CD4-positive, alpha-beta T cell treated with Interferon gamma for 1 hour (primary cell): ENCODE data around the gene MARCHF9.

Experiments used
- DNase-seq: peaks from one replicate; pipeline ENCODE4 v3.0.0-alpha.2; 2020

The MARCHF9 gene

DNA sequence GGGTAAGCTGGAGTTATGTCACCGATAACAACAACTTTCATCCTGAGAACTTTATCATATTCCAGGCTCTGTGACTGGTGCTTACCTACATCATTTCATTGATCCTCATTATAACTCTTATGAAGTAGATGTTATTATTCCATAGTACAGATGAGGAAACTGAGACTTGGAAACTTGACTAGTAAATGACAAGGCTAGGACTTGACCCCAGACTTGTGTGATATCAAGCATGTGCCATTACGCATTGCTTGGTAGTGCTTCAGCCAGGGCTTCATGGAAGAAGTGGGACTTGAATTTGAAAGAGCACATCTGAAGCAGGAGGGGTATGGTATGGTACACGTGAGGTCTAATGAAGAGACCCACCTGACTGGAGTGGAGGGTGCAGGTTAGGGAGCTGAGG, 51.8 kb downstream of the MARCHF9 start:
- DNase-seq, result no peak

GRCh38 chr12:57807285-57807684, 52.4 kb downstream of the MARCHF9 start:
- no peak for DNase-seq

DNA sequence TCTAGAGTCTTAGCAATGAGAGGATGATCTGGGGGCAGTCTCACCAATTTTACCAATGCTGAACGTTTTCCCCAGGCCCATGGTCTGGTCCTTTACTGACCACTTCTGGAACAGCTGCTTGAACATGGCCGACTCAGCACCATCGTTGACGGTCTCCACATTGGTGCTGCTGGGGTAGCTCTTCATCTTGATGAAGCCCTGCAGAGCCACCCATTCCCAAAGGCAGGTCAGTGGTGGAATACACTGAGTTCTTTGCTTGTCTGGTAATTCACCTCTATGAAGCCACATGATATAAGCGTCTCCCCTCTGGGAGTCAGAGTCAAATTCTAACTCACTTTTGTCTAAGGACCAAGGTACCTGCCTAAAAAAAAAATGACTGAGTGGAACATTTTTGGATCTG, 53.4 kb downstream of the MARCHF9 start:
- DNase-seq, result no peak

DNA sequence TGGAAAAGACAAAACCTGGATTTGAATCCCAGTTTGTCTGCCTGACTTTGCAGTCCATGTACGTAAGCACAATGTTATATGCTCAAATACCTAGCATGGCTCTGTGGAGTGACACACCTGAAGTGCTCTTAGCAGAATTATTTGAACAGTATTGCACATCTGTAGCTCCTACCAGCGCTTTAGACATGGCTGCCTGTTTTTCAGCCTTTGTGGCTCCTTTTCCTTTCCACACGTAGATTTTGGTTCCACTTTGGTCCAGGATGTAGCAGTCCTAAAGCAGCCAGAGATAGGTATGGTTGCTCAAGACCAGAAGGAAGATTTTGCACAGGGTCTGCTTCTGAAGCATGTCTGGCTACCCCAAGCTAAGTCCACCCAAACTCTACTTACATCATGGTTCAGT, 54.5 kb downstream of the MARCHF9 start:
- no peak for DNase-seq
